ENCODE data around the gene ELAPOR2.
"Not testable (repeated sequence)": the region's sequence is repeated elsewhere in the genome, so short reads cannot be mapped to it uniquely, and the experiment has no call there.

ELAPOR2 gene

GRCh38 chr7:87039691-87040299 is 19.7 kb downstream of the ELAPOR2 start:
- DNase-seq: not testable (repeated sequence)

- no peak for DNase-seq
Measured at GRCh38 chr7:87038993-87039690, 20.3 kb downstream of the ELAPOR2 start.

GRCh38 chr7:87036985-87037384 is 22.5 kb downstream of the ELAPOR2 start:
- DNase-seq: no peak

GRCh38 chr7:87032604-87033339 is 26.7 kb downstream of the ELAPOR2 start:
- no peak for DNase-seq

- no peak for DNase-seq
Measured at GRCh38 chr7:87029078-87029477, 30.4 kb downstream of the ELAPOR2 start.

GRCh38 chr7:87028636-87029035 is 30.8 kb downstream of the ELAPOR2 start:
- no peak for DNase-seq

GRCh38 chr7:87027900-87028299 is 31.6 kb downstream of the ELAPOR2 start:
- DNase-seq: no peak

GRCh38 chr7:87021285-87021684 is 38.2 kb downstream of the ELAPOR2 start:
- DNase-seq: no peak

GRCh38 chr7:87016606-87017005 is 42.8 kb downstream of the ELAPOR2 start:
- no peak for DNase-seq

- no peak for DNase-seq
Measured at GRCh38 chr7:87013840-87014190, 45.6 kb downstream of the ELAPOR2 start.

- no peak for DNase-seq
Measured at GRCh38 chr7:87013136-87013839, 46.2 kb downstream of the ELAPOR2 start.

Measured in activated gamma-delta T cell (primary cell).